GM19455 (cell line): ENCODE measurements around the gene PPM1L.

Source experiments
- ATAC-seq: cut with Tn5 transposase; IDR thresholded peaks from one replicate; pipeline ENCODE4 v1.9.1; 2021; ENCODE audit not compliant: unreplicated experiment

PPM1L gene

DNA sequence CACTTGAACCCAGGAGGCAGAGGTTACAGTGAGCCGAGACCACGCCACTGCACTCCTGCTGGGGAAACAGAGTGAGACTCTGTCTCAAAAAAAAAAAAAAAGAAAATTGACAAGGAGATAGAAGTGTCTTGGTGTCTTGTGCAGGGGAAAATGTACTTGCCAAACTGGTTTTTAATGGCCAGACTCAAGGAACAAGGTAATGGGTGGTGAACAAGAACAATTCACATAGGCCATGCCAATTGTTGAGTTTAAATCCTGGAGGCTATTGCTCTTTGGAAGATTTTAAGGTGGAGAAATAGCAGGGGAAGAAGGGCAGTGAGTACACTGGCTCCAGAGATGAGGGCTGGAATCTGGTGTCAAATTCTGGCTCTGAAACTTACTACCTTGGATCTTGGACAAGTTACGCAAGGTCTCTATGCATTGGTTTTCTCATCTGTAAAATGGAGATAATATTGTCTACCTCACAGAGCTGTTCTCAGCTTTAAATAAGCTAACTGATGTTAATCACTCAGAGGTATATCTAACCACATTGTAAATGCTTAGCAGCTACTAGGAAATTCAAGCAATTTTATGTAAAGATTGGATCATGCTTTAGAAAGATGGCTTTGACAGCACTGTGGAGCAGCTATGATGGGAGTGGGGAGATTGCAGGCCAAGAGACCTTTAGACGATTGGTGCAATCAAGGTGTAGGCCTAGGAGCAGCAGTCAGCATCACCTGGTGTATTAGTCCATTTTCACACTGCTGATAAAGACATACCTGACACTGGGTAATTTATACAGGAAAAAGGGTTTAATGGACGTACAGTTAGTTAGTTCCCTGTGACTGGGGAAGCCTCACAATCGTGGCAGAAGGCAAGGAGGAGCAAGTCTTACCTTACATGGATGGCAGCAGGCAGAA lies 270.8 kb downstream of the PPM1L start:
- ATAC-seq, result no peak

DNA sequence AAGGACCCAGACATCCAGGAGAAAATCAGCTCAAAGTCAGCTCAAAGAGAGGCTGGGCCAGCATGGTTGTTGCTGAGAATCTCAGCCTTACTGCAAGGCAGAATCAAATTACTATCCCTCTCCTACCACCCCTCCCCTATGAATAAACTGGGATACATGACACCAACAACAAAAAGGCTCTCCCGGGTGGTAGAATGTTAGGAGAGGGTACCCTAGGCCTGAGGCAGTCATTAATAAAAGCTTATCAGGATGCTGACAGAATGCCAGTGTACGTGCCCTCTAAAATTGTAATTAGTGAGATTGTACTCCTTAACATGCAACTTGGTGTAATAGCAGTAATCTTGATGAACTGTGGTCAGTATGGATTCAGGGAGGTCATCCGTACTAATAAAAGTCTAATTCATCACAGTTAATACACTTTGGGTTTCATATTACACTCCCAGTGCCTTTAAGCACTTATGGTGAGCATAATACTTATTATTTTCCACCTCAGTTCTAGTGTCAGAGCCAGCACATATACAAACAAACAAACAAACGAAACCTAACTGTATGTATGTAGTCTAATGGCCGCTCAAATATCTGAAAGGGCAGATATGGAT lies 272.6 kb downstream of the PPM1L start:
- no peak for ATAC-seq

DNA sequence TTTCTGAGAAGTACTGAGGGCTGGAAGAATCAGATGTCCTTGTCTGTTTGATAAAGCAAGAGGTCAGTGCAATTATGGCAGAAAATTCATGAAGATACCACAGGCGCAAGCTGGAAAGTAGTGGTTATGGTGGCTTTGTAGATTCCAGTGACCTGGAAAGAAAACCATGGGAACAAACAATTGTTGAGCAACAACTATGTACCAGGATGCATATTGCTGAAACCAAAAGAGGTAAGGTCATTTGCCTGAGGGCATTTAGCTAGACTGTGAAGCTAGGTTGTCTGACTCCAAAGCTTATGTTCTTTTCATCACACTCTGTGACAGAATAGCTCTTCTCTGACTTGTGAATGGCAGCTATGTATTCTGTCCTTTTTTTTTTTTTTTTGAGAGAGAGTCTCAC lies 275.1 kb downstream of the PPM1L start:
- ATAC-seq, result no peak

DNA sequence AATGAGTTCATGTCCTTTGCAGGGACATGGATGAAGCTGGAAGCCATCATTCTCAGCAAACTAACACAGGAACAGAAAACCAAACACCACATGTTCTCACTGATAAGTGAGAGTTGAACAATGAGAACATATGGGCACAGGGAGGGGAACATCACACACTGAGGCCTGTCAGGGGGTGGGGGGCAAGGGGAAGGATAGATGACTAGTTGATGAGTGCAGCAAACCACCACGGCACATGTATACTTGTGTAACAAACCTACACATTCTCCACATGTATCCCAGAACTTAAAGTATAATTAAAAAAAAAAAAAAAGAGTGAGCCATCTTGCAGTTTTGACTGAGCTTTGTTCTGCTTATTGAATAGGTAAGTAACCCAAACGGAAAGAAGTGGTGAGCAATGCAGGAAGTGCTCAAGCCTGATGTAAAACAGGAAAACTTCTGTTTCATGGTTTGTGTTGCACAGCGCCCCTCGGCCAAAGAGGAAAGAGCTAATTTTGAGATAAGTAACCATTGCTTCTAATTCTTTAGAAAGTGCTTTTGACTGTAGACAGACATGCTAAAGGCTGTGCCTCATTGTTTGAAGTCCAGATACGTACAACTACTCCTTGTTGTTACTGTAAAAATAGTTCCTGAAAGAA lies 279.0 kb downstream of the PPM1L start:
- ATAC-seq, result peak; percentile 83

DNA sequence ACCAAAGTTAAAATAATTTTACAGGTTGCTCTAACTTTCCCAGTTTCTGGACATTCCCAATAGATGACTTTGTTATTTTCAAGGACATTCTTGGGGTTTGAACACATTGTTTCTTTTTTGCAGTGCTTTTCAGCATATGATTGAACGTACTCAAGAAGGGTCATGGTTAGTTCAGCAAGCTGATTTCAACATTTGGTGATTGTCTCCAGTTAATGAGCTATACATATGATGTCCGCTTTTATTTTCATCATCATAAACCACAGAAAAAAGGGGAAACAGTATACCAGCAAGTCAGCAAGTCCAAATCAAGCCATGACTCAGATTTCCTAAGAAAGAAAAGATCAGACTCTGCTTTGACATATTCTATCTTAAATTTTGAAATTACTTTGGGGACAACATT lies 279.7 kb downstream of the PPM1L start:
- no peak for ATAC-seq

DNA sequence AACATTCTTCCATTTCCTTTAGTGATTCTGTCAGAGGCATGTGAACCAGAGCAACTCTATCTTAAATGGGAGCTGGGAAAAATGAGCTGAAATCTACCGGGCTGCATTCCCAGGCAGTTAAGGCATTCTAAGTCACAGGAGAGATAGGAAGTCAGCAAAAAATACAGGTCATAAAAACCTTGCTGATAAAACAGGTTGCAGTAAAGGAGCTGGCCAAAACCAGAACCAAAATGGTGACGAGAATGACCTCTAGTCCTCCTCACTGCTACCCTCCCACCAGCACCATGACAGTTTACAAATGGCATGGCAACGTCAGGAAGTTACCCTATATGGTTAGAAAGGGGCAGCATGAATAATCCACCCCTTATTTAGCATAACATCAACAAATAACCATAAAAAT lies 282.7 kb downstream of the PPM1L start:
- no peak for ATAC-seq

DNA sequence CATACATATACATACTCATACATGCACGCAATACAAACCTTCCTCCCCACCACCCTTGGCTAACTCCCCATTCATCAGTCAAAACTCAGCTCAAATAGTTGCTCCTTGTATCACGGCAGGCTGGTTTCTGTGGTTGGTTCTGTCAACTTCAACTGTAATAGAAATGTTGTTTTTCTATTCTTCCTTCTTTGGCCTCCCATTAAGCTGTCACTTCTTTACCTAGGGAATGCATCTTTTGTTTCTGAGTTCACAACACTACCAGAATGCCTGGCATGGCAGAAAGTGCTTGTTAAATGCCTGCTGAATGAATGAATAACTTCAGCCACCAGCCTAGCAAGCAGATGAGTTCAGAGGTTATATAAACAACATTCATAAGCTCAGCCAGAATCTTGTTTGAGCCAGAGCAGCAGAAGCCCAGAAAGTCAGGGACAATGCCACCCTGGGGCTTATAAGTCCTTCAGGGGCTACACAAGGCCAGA lies 286.0 kb downstream of the PPM1L start:
- no peak for ATAC-seq

DNA sequence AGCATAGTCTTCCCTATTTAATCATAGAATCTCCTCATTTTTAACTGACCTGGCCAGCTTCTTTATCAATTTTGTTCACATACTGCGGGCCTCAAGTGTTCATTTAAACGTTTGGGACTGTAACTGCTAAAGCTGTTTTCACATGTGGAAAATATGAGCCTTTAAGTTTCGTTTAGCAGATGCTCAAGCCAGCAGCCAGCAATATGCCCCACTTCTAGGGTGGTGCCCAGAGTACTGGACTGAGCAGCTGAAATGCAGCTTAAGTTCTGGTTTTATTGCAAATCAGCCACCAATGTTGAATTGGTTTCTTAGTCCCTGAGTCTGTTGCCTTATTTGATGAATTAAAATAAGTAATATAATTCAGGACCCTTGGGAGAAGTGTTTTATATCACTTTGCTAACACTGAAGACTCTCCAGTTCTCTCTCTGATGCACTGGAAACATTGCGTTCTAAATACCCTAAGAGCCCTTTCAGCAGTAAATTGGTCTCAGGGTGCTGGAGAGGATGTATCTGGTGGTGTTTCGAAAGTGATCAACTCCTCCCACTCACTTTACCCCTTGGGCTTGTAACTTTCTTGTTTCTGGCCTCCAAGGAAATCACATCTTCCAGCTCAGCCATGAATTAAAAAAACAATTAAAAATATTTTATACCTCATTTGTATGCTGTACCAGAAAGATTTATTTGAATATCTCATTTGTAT lies 287.5 kb downstream of the PPM1L start:
- peak; percentile 73 for ATAC-seq

DNA sequence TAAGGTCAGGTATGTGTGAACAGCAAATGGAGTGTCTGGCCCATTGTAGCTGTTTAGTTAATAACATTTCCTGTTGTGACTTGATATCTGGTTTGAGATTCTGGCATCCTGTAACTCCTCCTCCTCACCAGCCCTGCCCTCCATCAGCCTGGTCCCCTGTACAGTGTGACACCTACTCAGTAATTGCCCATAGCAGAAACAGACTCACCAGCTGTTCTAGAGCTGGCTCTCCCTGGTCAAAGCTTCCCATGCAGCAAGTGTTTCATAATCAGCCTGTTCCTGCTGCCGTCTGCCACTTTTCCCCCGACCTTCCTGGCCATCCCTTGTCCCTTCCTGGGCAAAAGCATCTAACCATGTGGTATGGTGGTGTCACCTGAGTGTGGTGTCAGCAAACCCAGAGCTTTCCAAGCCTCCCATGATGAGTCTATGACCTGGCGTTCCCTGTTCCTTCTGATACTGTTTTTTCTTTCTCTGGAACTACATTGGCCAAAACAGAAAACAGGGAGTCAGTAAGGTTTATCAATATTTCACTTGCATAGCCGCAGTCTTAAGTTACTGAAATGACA lies 293.7 kb downstream of the PPM1L start:
- no peak for ATAC-seq

DNA sequence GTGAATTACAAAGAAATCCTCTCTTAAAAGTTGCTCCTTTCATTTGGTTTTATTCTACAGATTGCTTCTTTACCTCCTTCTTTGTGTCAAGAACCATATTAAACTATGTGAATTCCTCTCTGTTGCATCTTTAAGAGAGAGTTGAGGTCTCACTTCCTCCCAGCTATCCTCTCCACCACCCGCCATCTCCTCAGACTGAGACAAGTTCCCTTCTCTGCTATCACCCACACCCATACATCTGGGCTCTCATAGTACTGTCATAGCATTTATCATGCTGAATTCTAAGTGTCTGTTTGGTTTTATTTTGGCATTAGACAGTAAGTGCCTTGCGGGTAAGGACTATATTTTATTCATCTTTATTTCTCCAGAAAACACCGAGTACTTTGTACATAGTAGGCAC lies 294.9 kb downstream of the PPM1L start:
- no peak for ATAC-seq

DNA sequence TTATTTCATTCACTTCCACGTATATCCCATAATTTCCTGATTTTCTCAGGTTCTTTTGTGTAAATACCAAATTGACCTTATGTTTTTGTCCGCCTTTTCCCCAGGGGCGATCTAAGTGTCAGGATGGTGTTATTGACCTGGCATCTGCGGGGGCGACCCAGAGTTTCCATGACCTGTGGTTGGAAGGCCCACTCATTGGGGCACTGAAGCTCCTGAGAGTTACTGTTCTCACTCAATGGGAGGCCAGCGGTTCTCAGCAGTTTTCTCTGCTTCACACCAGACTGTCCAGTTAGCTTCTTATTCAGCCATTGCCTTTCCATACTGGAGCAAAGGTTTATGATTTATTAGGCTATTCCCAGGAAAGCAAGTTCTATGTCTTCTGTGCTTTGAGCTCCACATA lies 295.8 kb downstream of the PPM1L start:
- ATAC-seq, result no peak

DNA sequence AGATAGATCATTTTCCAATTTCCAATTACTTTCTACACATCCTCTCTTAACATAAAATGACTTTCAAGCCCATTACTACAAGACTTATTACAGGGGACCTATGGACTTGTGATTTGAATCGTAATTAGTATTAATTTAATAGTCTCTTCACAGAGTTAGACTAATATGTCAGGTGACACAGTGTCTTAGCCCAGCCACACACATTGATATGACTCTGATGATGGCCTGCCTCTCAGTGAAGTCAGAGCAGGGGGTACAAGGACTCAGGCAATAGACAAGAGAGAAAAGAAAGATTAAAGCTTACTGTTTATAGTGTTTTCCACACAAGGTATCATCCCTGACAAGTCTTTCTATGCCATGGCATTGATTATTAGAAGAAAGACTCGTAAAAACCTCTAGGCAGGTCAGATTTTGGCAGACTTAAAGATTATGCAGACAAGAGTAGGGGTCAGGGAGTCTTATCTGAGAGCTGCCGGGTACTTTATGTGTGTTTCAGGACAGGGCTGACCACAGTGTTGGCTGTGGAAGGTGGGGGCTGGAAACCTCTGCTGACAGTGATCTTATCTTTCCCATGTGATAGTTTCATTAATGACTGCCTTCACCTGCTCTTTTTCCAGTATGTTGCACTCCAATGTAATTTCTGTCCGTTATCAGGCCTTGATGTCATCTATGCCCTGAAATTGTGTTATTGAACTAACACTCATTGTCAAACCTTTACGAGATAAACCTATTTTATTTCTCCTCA lies 299.0 kb downstream of the PPM1L start:
- no peak for ATAC-seq

DNA sequence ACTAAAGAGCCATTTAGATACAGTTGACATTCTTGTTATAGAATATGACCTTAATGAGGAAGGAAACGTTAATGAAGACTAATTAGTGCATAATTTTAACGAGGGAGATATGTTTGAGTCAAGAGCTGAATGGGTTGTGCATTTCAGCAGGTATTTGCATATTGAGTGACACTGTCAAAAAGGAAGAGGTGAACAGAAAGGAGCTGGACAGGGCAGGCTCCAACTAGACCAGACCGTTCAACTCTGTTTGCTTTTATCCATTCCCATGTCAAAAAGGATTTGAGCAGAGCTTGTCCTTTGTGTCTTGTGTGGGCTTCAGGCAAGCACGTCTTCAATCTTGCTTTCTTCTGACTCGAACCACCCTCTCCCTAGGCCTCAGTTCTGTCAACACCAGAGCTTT lies 308.4 kb downstream of the PPM1L start:
- no peak for ATAC-seq

DNA sequence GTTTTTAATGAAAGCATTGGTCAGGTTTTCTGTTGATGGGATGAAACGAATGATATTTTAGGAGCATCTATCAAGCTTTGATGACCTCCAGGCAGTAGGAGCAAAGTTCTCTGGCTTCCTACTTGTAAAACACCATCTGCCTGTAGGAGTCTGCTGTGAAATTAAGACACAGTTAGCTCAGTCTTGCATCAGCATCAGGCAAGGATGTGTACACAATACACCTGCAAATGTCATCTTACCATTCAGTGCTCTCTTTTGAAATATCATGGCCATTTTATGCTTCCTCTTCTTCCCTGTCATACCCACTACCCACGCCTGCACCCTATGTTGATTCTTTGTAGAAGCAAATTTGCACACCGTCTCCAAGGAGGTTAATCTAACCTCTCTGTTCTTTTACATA lies 310.9 kb downstream of the PPM1L start:
- ATAC-seq, result no peak

DNA sequence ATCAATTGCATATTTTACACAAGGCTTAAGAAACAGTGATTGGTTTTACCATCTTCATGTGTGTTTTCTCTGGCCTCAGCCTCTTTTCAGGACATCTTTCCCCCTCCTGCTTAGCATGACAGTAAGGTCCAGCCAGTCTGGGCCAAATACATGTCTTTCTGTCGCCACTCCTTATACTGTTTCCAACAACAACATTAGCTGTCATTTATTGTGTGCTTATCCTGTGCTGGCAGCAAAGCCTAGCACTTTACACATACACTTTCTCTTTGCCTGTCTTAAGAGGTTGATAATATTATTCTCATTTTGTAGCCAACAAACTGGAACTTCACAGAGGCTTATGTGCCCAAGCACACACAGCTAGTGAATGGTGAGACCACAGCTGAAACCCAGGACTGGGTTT lies 311.3 kb downstream of the PPM1L start:
- ATAC-seq, result no peak

DNA sequence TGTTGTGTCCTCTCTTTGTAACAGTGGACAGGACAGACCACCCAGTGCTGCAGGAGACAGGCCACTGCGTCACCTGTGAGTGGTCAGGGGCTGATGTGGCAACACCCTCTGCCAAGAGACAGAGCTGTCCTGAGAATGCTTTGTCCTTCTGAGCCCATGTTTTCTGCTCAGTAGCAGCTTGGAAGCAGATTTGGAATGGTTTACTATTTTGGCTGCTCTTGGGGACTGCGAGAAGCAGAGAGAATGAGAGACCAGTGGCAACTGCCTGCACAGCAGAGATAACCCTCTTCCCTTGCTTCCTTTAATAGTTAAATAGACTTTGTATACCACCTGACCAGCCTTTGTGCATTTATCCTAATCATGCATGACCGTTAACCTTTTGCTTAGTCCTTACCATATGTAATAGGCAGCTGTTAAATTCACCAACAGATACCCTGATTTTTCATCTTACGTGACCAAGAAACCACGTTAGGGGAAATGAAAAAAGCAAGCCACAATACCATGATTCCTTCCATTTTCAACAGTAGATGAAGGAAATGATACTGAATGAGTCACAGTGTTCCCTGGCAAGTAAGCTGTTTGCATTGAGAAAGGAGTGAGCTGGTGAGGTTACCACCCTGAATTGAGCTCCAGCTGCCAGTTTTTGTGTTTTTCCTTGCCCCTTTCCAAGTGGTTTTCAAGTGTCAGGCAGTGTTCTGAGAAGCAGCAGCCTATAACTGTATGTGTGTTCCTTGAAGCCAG lies 313.6 kb downstream of the PPM1L start:
- ATAC-seq, result peak; percentile 95

DNA sequence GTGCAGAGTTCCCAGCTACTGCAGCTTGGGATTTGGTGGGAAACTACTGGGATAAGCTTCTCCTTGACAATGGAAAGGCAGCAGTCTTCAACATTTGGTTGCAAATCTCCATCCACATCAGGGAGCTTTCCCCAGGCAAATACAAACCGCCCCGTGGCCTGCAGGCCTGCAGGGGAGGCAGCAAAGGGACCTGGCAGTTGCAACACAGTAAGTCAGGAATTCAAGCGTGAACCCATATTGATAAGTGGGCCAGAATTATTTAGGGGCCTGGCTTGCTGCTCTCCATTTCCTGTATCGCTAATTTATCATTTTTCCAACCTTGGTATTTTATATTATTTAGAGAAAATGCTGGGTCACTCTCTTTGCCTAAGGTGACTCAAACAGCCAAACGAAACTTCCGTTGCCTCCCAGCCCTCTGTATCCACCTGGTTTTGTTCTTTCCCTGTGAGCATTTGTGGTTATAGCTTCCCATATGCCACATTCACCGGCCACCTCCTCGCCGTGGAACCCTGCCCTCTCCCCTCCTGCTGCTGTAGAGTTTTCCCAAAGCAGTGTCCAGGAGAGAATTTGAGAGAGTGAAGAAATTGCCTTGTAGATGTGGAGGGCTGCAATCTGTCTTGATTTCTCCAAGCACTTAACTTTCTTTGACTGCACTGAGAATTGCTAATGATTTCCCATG lies 314.4 kb downstream of the PPM1L start:
- ATAC-seq, result peak; percentile 5

DNA sequence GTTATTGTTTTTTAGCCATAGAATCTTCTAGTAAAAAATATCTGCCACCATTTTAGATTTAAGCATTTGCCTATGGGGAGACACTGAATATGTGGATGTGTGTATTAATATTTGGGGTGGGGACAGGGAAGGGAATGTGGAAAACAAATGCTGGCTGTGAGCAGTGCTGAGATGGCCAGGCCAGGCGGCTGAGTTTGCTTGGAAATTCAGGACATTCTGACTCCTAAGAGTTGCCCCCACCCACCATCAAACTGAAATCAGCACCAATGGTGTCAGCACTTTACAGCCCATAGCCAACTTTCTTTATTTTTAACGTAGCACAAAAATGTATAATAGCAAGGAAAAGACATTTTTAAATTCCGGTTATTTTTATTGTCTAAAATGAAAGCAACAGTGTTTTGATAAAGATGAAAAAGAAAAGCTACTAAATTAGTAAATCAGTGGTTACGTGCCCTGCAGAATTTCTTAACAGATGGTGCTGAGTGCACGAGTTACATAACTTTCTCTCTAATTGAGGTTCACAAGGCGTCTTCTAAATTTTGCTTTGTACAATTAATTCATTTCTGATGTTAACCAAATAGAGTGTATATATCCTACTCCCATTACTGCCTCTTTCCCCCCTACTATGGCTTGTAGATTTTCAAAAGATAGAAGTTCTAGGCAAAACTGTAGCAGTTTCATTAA lies 315.1 kb downstream of the PPM1L start:
- no peak for ATAC-seq

DNA sequence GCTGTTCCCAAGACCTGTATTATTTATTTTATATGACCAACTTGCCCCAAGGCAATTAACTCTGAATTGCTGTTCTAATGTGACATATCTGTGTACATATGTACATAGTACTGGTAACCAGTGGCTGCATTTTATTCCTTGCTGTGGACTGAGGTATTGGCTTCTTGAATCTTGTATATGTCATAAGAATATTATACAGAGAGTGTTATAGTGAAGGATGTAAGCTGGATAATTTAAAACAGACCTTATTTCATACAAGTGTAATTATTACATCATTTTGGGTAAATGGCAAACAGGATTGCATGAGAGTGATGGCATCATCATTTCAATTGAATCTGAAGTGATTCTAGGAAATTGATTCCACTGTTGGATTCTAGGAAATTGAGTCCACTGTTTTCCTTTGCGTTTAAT lies 316.2 kb downstream of the PPM1L start:
- ATAC-seq, result no peak
